OCI-LY3 (cell line): Measurements from ENCODE around the gene NPSR1.

Source experiments
- H2AFZ ChIP-seq: fragments of 200-600, 300-600 bp; shearing (Covaris generic); 2 replicates; pipeline ENCODE4 v1.6.0; 2014; ENCODE audit warnings: antibody characterized with exemption, low read depth, low read length
- H3K27ac ChIP-seq: fragments of 200-600, 300-600 bp; sonication (generic); 2 replicates; pipeline ENCODE4 v1.5.1; 2014; ENCODE audit warnings: mild to moderate bottlenecking, low read length, moderate library complexity, mixed read lengths
- H3K27me3 ChIP-seq: fragments of 200-600, 300-600 bp; sonication (generic); 2 replicates; pipeline ENCODE4 v1.6.1; 2014; ENCODE audit warnings: low read depth, low read length, mixed read lengths
- H3K36me3 ChIP-seq: fragments of 200-600, 300-600 bp; sonication (generic); replicated peaks from 2 replicates; pipeline ENCODE3; 2014; ENCODE audit warnings: low read depth, low read length, mixed read lengths
- H3K4me1 ChIP-seq: fragments of 300-600, 200-600 bp; sonication (generic); 2 replicates; pipeline ENCODE4 v1.6.1; 2014; ENCODE audit warnings: low read length, mixed read lengths
- H3K4me2 ChIP-seq: fragments of 200-600, 300-600 bp; sonication (generic); 2 replicates; pipeline ENCODE4 v1.6.1; 2014; ENCODE audit warnings: low read length, mixed read lengths
- H3K4me3 ChIP-seq: fragments of 300-600, 200-600 bp; sonication (generic); 2 replicates; pipeline ENCODE4 v1.5.1; 2014; ENCODE audit warnings: antibody characterized with exemption, mild to moderate bottlenecking, low read length, moderate library complexity
- H3K79me2 ChIP-seq: fragments of 300-600, 200-600 bp; shearing (Covaris generic); 2 replicates; pipeline ENCODE4 v1.6.1; 2014; ENCODE audit warnings: mild to moderate bottlenecking, low read length, mixed read lengths
- H3K9ac ChIP-seq: fragments of 300-600, 200-600 bp; shearing (Covaris generic); 2 replicates; pipeline ENCODE4 v1.6.0; 2014; ENCODE audit warnings: mild to moderate bottlenecking, low read length, moderate library complexity
- H3K9me3 ChIP-seq: fragments of 200-600, 300-600 bp; shearing (Covaris generic); 2 replicates; pipeline ENCODE4 v1.6.1; 2014; ENCODE audit warnings: low read length, mixed read lengths; ENCODE audit not compliant: insufficient read depth
- H4K20me1 ChIP-seq: fragments of 200-600, 300-600 bp; sonication (generic); 2 replicates; pipeline ENCODE4 v1.6.1; 2016; ENCODE audit warnings: low read length, mixed read lengths; ENCODE audit not compliant: insufficient read depth
- CTCF ChIP-seq: fragments of 200-600, 300-600 bp; sonication (generic); IDR thresholded peaks from 2 replicates; pipeline ENCODE4 v1.5.1; 2014; ENCODE audit warnings: antibody characterized with exemption, low read length, low read depth
- EZH2phosphoT487 ChIP-seq: fragments of 200-600 bp; shearing (Covaris generic); IDR thresholded peaks from 2 replicates; pipeline ENCODE4 v1.6.1; 2018; ENCODE audit warnings: antibody characterized with exemption, mixed run types, low read depth

Gene NPSR1

GRCh38 chr7:34759477-34760125 lies 101.6 kb downstream of the NPSR1 start:
- H2AFZ ChIP-seq = 0 out of 2 replicates have a peak overlapping the region, but pooled peaks have one; percentile 43
- H3K9ac ChIP-seq = no peak overlapping the region
- H3K4me3 ChIP-seq = no peak overlapping the region
- H3K9me3 ChIP-seq = no peaks in the 10 kb centered on the region
- peak overlapping the region; percentile 38 for H3K4me2 ChIP-seq
- no peaks in the 10 kb centered on the region for H4K20me1 ChIP-seq
- no peaks in the 10 kb centered on the region for H3K36me3 ChIP-seq
- H3K27me3 ChIP-seq = peaks cover 16% of the 10 kb centered on the region
- H3K4me1 ChIP-seq = no peaks in the 10 kb centered on the region
- H3K27ac ChIP-seq = no peak overlapping the region
- H3K79me2 ChIP-seq = no peaks in the 10 kb centered on the region
- TF ChIP-seq EZH2phosphoT487 (no peak), CTCF (peak; percentile 59)

GRCh38 chr7:34760271-34760670 lies 102.3 kb downstream of the NPSR1 start:
- Histone ChIP-seq H3K4me2 (no peak overlapping the region), H3K27ac (no peak overlapping the region), H3K9ac (no peak overlapping the region), H4K20me1 (no peaks in the 10 kb centered on the region), H3K4me1 (no peaks in the 10 kb centered on the region), H3K27me3 (peaks cover 16% of the 10 kb centered on the region), H2AFZ (no peak overlapping the region), H3K4me3 (no peak overlapping the region), H3K79me2 (no peaks in the 10 kb centered on the region), H3K9me3 (no peaks in the 10 kb centered on the region), H3K36me3 (no peaks in the 10 kb centered on the region)
- TF ChIP-seq CTCF (no peak), EZH2phosphoT487 (no peak)

GRCh38 chr7:34761206-34761605 lies 103.2 kb downstream of the NPSR1 start:
- no peaks in the 10 kb centered on the region for H3K79me2 ChIP-seq
- no peak for TF ChIP-seq CTCF
- TF ChIP-seq EZH2phosphoT487 = no peak
- H2AFZ ChIP-seq = no peak overlapping the region
- H4K20me1 ChIP-seq = no peaks in the 10 kb centered on the region
- H3K9me3 ChIP-seq = no peaks in the 10 kb centered on the region
- no peak overlapping the region for H3K4me3 ChIP-seq
- H3K27me3 ChIP-seq = peaks cover 16% of the 10 kb centered on the region
- no peaks in the 10 kb centered on the region for H3K4me1 ChIP-seq
- H3K27ac ChIP-seq = no peak overlapping the region
- H3K9ac ChIP-seq = no peak overlapping the region
- no peaks in the 10 kb centered on the region for H3K36me3 ChIP-seq
- no peak overlapping the region for H3K4me2 ChIP-seq

- no peak overlapping the region for H3K9ac ChIP-seq
- H2AFZ ChIP-seq = no peak overlapping the region
- H3K9me3 ChIP-seq = no peaks in the 10 kb centered on the region
- H3K27me3 ChIP-seq = peaks cover 16% of the 10 kb centered on the region
- no peak overlapping the region for H3K4me2 ChIP-seq
- no peak overlapping the region for H3K4me3 ChIP-seq
- TF ChIP-seq EZH2phosphoT487 = no peak
- no peak for TF ChIP-seq CTCF
- H3K4me1 ChIP-seq = no peaks in the 10 kb centered on the region
- no peaks in the 10 kb centered on the region for H3K36me3 ChIP-seq
- no peaks in the 10 kb centered on the region for H4K20me1 ChIP-seq
- H3K27ac ChIP-seq = no peak overlapping the region
- H3K79me2 ChIP-seq = no peaks in the 10 kb centered on the region
These were observed 103.6 kb downstream of the NPSR1 start for GRCh38 chr7:34761627-34762026.
